HG02973 (cell line): ENCODE data around the gene TSHR.

Source experiments
- ATAC-seq: cut with Tn5 transposase; IDR thresholded peaks from one replicate; pipeline ENCODE4 v1.9.1; 2021; ENCODE audit warnings: moderate library complexity; ENCODE audit not compliant: unreplicated experiment

TSHR gene

GRCh38 chr14:81127785-81128184 lies 172.4 kb downstream of the TSHR start:
- no peak for ATAC-seq

- no peak for ATAC-seq
Measured at GRCh38 chr14:81129242-81129641, 173.8 kb downstream of the TSHR start.

GRCh38 chr14:81132468-81132867 lies 177.0 kb downstream of the TSHR start:
- ATAC-seq: no peak

GRCh38 chr14:81133400-81133799 lies 178.0 kb downstream of the TSHR start:
- ATAC-seq: no peak

- no peak for ATAC-seq
Measured at GRCh38 chr14:81137316-81137715, 181.9 kb downstream of the TSHR start.

- no peak for ATAC-seq
Measured at GRCh38 chr14:81138429-81138828, 183.0 kb downstream of the TSHR start.

- no peak for ATAC-seq
Measured at GRCh38 chr14:81141426-81141825, 186.0 kb downstream of the TSHR start.

- ATAC-seq: no peak
Measured at GRCh38 chr14:81143793-81144192, 188.4 kb downstream of the TSHR start.

GRCh38 chr14:81144824-81145603 lies 189.6 kb downstream of the TSHR start:
- no peak for ATAC-seq

- ATAC-seq: peak; percentile 64
Measured at GRCh38 chr14:81147140-81147897, 191.9 kb downstream of the TSHR start.

- ATAC-seq: no peak
Measured at GRCh38 chr14:81148635-81149034, 193.2 kb downstream of the TSHR start.

GRCh38 chr14:81153187-81153586 lies 197.8 kb downstream of the TSHR start:
- peak; percentile 73 for ATAC-seq

- ATAC-seq: no peak
Measured at GRCh38 chr14:81157431-81157830, 202.0 kb downstream of the TSHR start.

GRCh38 chr14:81161088-81161487 lies 205.7 kb downstream of the TSHR start:
- no peak for ATAC-seq

GRCh38 chr14:81161749-81162148 lies 206.3 kb downstream of the TSHR start:
- no peak for ATAC-seq

GRCh38 chr14:81162941-81163340 lies 207.5 kb downstream of the TSHR start:
- no peak for ATAC-seq

- peak; percentile 92 for ATAC-seq
Measured at GRCh38 chr14:81164167-81164774, 208.8 kb downstream of the TSHR start.

- ATAC-seq: no peak
Measured at GRCh38 chr14:81165188-81165587, 209.8 kb downstream of the TSHR start.

GRCh38 chr14:81166121-81166520 lies 210.7 kb downstream of the TSHR start:
- no peak for ATAC-seq

- no peak for ATAC-seq
Measured at GRCh38 chr14:81169267-81169666, 213.8 kb downstream of the TSHR start.

- ATAC-seq: peak; percentile 12
Measured at GRCh38 chr14:81169711-81170103, 214.3 kb downstream of the TSHR start.
